Measurements from ENCODE around the gene PKP3. TPM values are rescaled to one million over a fixed set of nuclear protein-coding genes. Genes with fewer than 3 reads are reported as not detected.
"Not testable (repeated sequence)": the region's sequence is repeated elsewhere in the genome, so short reads cannot be mapped to it uniquely, and the experiment has no call there.

Gene PKP3
- total RNA-seq, 2 donors from 2014 or later, result 0.52 to 0.68 TPM

DNA sequence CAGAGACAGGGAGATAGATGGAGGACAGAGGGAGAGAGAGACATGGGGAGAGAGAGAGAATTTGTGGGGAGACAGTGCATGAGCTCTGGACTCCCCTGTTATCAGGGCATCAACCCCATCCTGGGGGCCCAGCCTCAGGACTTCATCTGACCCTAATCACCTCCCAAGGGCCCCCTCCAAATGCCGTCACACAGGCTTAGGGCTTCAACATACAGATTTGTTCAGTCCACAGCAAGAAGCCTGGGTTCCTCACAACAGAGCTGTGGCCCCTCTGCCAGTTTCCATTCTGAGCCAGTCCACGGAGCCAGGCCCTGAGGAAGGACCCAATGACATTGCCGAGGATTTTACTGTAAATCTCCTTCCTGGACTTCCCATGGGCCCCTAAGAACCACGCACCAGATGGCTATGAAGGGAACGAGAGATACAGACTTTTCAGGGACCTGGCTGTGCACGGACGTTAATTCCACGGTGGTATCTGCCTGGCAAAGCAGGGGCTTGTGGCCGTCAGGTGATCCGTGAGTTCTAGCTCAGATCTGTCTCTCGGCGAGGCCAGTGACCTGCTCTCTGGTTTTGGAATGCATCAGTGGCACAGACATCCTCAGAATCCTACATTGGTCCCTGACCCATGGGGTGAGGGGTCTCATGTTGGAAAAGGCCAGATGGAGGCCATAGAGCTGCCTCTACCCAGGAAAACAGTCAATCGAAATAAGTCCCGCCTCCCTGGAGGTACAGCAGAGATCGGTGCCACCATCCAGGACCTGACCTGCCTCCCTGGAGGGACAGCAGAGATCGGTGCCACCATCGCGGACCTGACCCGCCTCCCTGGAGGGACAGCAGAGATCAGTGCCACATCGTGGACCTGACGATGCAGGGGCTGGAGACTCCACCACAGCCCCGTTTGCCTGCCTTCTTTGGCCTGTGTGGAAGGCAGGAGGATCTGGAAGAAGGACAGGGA lies 33.4 kb upstream of the PKP3 start:
- DNase-seq, result no peak
- no peak for ATAC-seq
- intact Hi-C loops (cut with DNase I), result loop anchor here in 1 of 2 donors (5.0 kb wide), 1 partner anchor 58 kb away; no protein-coding TSS in a partner anchor

DNA sequence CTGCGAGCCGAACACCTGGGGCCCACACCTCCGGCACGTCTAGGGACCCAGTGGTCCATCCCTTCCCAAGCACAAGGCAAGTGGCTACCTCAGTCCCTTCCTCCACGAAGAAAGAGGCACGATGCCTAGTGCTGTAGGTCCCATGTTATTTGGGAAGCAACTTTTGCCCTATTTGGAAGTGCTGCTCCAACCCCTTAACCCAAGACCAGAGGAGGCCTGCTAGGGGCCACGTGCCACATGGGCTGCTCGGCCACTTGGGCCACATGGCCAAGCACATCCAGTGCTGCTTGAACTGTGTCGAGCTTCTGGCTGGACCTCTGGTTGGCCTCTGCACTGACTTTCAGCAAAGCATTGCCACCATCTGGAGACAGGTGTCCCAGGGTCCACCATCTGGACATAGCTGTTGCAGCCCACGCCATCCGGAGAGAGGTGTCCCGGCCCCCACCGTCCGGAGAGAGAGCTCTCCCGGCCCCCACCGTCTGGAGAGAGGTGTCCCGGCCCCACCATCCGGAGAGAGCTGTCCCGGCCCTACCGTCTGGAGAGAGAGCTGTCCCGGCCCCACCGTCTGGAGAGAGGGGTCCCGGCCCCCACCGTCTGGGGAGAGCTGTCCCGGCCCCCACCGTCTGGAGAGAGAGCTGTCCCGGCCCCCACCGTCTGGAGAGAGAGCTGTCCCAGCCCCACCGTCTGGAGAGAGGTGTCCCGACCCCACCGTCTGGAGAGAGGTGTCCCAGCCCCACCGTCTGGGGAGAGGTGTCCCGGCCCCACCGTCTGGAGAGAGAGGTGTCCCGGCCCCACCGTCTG lies 31.2 kb upstream of the PKP3 start:
- peak; percentile 18 for DNase-seq
- ATAC-seq, result no peak
- intact Hi-C loops (cut with DNase I), result loop anchor here in 1 of 2 donors (5.0 kb wide), 1 partner anchor 61 kb away; no protein-coding TSS in a partner anchor

DNA sequence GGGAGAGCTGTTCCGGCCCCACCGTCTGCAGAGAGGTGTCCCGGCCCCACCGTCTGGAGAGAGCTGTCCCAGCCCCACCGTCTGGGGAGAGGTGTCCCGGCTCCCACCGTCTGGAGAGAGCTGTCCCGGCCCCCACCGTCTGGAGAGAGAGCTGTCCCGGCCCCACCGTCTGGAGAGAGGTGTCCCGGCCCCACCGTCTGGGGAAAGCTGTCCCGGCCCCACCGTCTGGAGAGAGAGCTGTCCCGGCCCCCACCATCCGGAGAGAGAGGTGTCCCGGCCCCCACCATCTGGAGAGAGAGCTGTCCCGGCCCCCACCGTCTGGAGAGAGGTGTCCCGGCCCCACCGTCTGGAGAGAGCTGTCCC lies 30.6 kb upstream of the PKP3 start:
- not testable (repeated sequence) for ATAC-seq
- DNase-seq, result peak; percentile 18
- intact Hi-C loops (cut with DNase I), result loop anchor here in 1 of 2 donors (5.0 kb wide), 1 partner anchor 61 kb away; no protein-coding TSS in a partner anchor

DNA sequence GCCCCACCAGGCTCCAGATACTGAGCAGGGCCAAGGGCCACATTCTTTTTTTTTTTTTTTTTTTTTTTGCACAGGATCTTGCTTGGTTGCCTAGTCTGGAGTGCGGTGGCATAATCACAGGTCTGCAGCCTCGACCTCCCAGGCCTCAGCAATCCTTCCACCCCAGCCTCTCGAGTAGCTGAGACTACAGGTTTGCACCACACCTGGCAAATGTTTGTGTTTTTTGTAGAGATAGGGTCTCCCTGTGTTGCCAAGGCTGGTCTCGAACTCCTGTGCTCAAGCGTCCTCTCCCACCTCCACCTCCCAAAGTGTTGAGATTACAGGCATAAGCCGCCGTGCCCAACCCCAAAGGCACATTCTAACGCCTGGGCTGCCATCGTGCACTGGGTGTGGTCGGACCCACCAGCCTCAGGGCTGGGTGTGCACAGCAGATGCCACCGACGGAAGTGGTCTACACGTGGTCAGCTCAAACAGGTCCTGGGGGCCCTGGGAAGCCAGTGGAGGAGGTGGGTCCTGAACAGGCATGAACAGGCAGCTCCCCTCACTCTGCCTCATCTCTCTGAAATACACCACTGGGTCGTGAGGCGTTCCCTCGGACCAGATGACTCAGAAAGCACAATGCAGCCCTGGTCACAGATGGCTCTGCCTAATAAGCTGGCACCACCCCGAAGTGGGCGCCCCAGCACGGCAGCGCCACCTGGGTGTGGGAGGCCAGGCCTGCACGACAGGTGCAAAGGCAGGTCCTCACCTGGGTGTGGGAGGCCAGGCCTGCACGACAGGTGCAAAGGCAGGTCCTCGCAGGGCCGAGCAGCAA lies 29.9 kb upstream of the PKP3 start:
- intact Hi-C loops (cut with DNase I), result loop anchor here in 1 of 2 donors (5.0 kb wide), 1 partner anchor 62 kb away; no protein-coding TSS in a partner anchor
- ATAC-seq (peak in 1 of 2 donors; percentile 17), DNase-seq (peak; percentile 31)

DNA sequence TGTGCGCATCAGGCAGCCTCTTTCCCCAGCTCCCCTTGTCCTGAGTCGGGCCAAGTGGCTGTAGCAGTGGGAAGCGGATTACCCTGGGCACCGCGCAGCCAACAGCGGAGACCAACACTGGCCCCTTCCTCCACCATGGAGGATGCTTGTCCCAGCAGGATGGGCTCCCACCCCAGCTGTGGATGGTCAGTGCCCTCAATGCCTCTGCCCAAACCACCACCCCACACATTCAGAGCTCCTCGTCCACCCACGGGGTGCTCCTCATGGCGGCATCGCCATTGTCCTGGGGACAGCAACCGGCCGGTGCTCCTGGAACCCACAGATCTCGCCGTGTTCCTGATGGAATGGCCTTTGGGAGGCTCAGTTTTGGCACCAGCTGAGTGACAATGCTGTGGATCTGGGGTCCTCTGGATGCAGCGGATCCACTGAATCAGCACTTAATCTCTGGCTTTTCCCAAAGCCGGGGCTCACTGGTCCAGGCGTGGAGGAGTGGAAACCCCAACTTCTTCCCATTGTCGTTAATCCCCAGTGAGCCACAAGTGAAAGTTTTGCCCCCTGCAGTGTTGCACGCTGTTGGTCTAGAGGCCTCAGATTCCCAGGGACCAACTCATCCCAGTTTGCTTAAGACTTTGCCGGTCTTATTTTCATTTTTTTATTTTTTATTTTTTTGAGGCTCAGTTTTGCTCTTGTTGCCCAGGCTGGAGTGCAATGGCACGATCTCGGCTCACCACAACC lies 28.9 kb upstream of the PKP3 start:
- intact Hi-C loops (cut with DNase I), result loop anchor here in 1 of 2 donors (5.0 kb wide), 1 partner anchor 63 kb away; no protein-coding TSS in a partner anchor
- DNase-seq (no peak), ATAC-seq (no peak)

DNA sequence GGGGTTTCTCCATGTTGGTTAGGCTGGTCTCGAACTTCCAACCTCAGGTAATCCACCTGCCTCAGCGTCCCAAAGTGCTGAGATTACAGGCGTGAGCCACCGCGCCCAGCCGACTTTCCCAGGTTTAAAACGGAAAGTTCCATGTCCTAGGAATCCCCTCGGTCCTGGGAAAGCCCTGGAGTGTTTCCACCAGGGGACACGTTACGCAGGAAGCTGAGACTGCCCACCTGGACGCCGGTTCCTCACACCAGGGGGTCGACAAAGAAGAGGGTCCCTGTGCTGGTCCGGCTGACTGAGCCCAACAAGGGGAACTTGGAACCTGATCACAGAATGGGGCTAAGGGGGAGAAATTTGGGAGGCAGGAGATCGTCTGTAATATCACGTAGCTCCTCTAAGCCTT lies 28.2 kb upstream of the PKP3 start:
- DNase-seq (no peak), ATAC-seq (no peak)
- intact Hi-C loops (cut with DNase I), result no loop called here

GRCh38 chr11:367956-368413 lies 26.0 kb upstream of the PKP3 start:
- intact Hi-C loops (cut with DNase I), result no loop called here
- ATAC-seq (no peak), DNase-seq (no peak)

GRCh38 chr11:368414-369335 lies 25.3 kb upstream of the PKP3 start:
- DNase-seq (peak; percentile 26), ATAC-seq (peak in 1 of 2 donors; percentile 23)
- intact Hi-C loops (cut with DNase I), result no loop called here

DNA sequence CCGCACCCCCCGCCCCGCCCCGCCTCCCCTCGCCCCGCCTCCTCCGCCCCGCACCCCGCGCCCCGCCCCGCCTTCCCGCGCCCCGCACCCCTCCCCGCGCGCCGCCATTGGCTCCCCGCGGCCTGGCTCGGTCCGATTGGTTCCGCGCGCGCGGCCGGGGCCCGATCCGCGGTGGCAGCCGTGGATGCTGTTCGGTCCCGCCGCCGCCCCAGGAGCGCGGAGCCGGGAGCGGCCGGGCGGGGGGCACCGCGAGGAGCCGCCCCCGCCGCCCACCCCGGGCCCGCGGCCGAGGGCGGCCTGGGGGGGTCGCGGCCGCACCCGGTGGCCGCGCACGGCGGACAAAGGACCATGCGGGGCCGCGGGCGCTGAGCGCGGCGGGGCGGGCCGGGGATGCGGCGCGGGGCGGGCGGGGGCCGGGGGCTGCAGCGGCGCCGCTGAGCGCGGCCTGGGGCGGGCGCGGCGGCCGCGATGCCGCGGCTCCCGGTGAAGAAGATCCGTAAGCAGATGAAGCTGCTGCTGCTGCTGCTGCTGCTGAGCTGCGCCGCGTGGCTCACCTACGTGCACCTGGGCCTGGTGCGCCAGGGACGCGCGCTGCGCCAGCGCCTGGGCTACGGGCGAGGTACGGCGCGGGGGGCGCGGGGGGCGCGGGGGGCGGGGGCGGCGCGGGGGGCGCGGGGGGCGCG lies 24.5 kb upstream of the PKP3 start, which contains the start of gene B4GALNT4:
Gene B4GALNT4, plus strand, starts transcription at position 164 of the 683 bp plus-strand sequence. Its CDS starts 305 bp downstream, at position 469.
- intact Hi-C loops (cut with DNase I), result no loop called here
- DNase-seq (peak; percentile 33), ATAC-seq (peak; percentile 47 to 51)

- intact Hi-C loops (cut with DNase I), result no loop called here
- DNase-seq (peak; percentile 10), ATAC-seq (no peak)
Measured at GRCh38 chr11:370070-370941, 23.7 kb upstream of the PKP3 start.

DNA sequence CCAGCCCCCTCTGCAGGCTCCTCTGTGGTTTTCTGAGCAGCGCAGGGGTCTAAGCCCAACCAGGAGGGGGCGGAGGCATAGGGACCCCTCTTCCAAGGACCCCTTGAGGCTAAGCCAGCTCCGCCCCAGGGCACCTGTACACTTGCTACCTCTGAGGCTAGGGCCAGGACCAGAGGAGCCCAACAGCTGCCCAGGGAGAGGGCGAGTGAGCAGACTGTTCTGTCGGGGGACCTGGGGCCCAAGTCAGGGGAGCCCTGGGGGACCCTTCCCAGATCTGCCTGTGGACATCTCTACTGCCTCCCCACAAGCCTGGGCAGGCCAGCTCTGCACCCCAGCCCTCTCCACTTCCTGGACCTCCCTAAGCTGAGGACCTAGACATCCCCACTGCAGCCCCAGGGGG lies 23.0 kb upstream of the PKP3 start:
- ATAC-seq (no peak), DNase-seq (no peak)
- intact Hi-C loops (cut with DNase I), result no loop called here

DNA sequence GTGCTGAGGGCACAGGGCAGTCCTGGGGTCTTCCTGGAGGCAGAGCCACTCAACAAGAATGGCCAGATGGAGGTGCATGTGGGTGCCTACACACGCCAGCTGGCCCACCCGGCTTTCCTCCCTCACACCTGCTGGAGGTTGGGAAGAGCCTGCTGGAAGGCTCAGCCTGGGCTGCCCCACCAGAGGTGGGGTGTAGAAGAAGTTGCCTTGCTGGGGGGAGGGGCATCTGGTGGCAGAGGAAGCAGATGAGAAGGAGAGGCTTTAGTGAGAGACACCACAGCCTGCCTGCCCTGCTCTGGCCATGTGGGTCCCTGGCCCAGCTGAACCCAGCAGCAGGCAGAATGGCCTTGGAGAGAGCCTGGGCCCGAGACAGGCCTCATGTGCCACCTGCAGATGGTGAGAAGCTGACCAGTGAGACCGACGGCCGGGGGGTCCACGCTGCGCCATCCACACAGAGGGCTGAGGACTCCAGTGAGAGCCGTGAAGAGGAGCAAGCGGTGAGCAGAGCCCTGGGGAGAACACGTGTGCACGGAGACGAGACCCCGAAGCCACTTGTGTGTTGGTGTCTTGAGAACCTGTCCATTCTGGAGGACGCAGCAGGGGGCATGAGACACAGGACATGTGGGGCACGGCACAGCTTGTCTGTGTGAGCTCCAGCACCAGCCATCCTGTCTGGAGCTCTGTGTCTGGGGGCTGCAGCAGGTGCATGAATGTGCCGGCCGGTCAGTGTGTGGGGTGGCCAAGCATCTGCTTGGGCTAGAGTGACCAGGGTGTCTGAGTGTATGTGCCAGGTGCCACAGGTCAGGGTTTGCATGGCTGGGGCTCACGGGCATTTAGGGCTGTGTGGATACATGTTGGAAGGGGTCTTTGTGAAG lies 22.1 kb upstream of the PKP3 start:
- intact Hi-C loops (cut with DNase I), result no loop called here
- no peak for ATAC-seq
- DNase-seq, result no peak

- no peak for ATAC-seq
- intact Hi-C loops (cut with DNase I), result no loop called here
- DNase-seq, result no peak
Measured at GRCh38 chr11:372809-373715, 20.9 kb upstream of the PKP3 start.
